GM19438 (cell line): ENCODE results near the gene GLS.
"Not testable (repeated sequence)": the region's sequence is repeated elsewhere in the genome, so short reads cannot be mapped to it uniquely, and the experiment has no call there.

Source experiments
- ATAC-seq: cut with Tn5 transposase; IDR thresholded peaks from one replicate; pipeline ENCODE4 v1.9.1; 2021; ENCODE audit warnings: low read depth; ENCODE audit not compliant: unreplicated experiment

Gene GLS

GRCh38 chr2:190882856-190883582 lies 2.4 kb downstream of the GLS start:
- ATAC-seq: no peak

GRCh38 chr2:190885844-190886243 lies 5.2 kb downstream of the GLS start:
- ATAC-seq: not testable (repeated sequence)

GRCh38 chr2:190887089-190887488 lies 6.5 kb downstream of the GLS start:
- ATAC-seq: peak; percentile 60

GRCh38 chr2:190888449-190888848 lies 7.8 kb downstream of the GLS start:
- no peak for ATAC-seq

GRCh38 chr2:190889175-190889943 lies 8.7 kb downstream of the GLS start:
- no peak for ATAC-seq

- ATAC-seq: no peak
Measured at GRCh38 chr2:190891372-190891771, 10.8 kb downstream of the GLS start.

- ATAC-seq: no peak
Measured at GRCh38 chr2:190891889-190892288, 11.3 kb downstream of the GLS start.

GRCh38 chr2:190893157-190893556 lies 12.5 kb downstream of the GLS start:
- ATAC-seq: no peak

- ATAC-seq: no peak
Measured at GRCh38 chr2:190896477-190896876, 15.9 kb downstream of the GLS start.

GRCh38 chr2:190903693-190904450 lies 23.3 kb downstream of the GLS start:
- ATAC-seq: no peak

- ATAC-seq: no peak
Measured at GRCh38 chr2:190904640-190905261, 24.1 kb downstream of the GLS start.

- ATAC-seq: no peak
Measured at GRCh38 chr2:190908532-190908931, 27.9 kb downstream of the GLS start.

- no peak for ATAC-seq
Measured at GRCh38 chr2:190909680-190910079, 29.1 kb downstream of the GLS start.

GRCh38 chr2:190910341-190911136 lies 29.9 kb downstream of the GLS start:
- no peak for ATAC-seq

- ATAC-seq: peak; percentile 87
Measured at GRCh38 chr2:190911813-190912212, 31.2 kb downstream of the GLS start.

- no peak for ATAC-seq
Measured at GRCh38 chr2:190912726-190913125, 32.1 kb downstream of the GLS start.

GRCh38 chr2:190913725-190914124 lies 33.1 kb downstream of the GLS start:
- ATAC-seq: no peak

GRCh38 chr2:190916829-190917228 lies 36.2 kb downstream of the GLS start:
- no peak for ATAC-seq

GRCh38 chr2:190920085-190920484 lies 39.5 kb downstream of the GLS start:
- ATAC-seq: no peak

GRCh38 chr2:190922376-190922775 lies 41.8 kb downstream of the GLS start:
- ATAC-seq: no peak
